Measurements from ENCODE around the gene RASSF1.

DNA sequence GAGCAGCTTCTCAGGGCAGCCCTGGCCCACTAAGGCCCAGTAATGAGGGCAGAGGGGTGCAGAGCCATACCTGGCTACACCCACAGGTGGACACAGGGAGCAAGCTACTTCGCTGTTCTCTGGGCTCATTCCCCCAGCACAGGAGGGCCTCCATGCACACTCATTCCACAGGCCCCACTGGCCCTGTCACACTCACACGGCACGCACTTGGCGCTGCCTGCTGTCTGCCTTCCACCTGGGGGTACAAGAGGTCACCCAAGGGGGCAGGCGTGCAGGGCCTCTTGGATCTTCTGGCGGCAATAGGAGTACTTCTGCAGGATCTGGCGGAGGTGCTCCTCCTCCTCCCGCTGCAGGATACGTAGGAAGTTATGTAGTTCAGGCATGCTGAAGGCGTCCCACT lies 10.3 kb downstream of the RASSF1 start:
- TF ChIP-seq, protein P1, sequence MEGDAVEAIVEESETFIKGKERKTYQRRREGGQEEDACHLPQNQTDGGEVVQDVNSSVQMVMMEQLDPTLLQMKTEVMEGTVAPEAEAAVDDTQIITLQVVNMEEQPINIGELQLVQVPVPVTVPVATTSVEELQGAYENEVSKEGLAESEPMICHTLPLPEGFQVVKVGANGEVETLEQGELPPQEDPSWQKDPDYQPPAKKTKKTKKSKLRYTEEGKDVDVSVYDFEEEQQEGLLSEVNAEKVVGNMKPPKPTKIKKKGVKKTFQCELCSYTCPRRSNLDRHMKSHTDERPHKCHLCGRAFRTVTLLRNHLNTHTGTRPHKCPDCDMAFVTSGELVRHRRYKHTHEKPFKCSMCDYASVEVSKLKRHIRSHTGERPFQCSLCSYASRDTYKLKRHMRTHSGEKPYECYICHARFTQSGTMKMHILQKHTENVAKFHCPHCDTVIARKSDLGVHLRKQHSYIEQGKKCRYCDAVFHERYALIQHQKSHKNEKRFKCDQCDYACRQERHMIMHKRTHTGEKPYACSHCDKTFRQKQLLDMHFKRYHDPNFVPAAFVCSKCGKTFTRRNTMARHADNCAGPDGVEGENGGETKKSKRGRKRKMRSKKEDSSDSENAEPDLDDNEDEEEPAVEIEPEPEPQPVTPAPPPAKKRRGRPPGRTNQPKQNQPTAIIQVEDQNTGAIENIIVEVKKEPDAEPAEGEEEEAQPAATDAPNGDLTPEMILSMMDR (IDR thresholded peaks at IDR 0.05; ENCODE audit: low read depth, low read length): no peak
- no peak for TF ChIP-seq POLR2A (IDR thresholded peaks at IDR 0.05; ENCODE audit: extremely low read depth, insufficient read length)
